Measurements from ENCODE around the gene DAPK2.

The DAPK2 gene

DNA sequence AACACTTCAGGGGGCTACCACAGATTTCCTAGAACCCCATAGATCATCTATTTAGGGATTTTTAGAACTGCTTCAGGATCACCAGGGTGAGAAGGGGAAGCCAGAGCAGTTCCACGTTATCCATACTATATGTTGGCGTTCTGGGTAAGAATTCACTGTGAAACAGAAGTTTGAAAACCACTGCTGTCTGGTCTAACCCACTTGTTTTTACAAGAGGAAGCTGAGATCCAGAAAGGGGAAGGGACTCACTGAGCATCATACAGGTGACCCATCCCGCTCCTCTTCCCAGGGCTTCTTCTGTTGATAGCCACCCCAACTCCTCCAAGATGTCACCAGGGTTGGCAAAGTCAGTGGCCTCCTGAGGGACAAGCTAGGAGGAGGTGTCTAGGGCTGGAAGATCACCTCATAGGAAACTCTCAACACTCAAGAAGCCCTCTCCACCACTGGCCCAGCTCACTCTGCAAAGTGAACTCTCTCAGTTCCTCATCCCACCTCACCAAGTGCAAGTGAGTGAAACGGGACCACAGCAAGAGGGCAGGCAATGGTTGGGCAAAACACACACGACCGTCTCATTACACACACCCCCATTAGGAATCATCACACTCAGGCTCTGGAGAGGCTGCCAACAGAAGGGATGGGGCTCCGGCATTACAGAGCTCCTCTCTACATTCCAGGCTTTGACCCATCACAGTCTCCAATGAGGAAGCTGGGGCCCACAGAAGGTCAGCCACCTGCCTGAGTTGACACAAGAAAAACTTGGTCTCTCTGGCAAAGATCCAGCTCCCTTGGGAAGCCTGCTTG is 1.8 kb downstream of the DAPK2 start:
- no peak for TF ChIP-seq GATA2 (IDR thresholded peaks at IDR 0.05; ENCODE audit: low read depth, low read length)
- TF ChIP-seq GATA3 (IDR thresholded peaks at IDR 0.05; ENCODE audit: low read depth, low read length): no peak

DNA sequence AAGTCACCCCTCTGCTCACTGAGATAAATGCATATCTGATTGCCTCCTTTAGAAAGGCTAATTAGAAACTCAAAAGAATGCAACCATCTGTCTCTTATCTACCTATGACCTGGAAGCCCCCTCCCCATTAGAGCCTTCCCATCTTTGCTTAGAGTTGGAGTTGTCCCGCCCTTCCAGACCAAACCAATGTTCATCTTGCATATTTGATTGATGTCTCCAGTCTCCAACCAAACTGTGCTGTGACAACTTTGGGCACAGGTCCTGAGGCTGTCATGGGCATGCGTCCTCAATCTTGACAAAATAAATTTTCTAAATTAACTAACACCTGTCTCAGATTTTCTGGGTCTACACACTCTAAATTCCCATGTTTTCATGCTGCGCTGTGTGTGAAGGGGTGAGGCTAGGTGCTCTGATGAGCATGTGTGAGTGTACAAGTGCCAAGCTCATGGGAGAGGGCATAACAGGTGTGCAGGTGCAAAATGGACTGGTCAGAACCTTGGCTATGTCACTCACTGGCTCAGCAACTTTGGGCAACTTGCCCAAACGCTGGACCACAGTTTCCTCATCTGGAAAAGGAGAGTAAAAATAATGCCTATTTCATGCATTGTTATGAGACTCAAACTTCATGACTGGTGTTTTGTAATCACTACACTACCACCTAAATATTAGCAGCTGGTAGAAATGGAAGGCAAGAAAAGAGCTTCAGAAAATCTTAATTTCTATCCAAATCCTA is 7.2 kb downstream of the DAPK2 start:
- TF ChIP-seq GATA2 (IDR thresholded peaks at IDR 0.05; ENCODE audit: low read depth, low read length) (no peak), GATA3 (IDR thresholded peaks at IDR 0.05; ENCODE audit: low read depth, low read length) (no peak)

DNA sequence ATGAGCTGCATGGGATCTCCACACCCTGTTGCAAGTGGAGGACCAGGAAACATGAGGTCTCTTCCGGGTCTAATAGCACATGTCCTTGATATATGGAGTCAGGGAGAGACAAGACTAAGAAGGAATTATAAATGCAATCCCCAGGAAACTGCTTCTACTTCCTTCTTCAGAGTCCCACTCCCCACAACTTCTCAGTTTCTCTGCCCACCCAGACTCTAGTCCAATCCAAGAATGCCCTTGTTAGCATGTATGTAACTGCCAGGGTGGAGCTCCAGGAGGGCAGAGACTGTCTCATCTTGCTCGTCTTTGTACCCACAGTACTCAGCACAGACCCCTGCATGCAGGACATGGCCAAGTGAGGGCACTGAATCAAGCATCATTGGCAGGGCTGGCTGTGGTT is 8.3 kb downstream of the DAPK2 start:
- no peak for TF ChIP-seq GATA3 (IDR thresholded peaks at IDR 0.05; ENCODE audit: low read depth, low read length)
- no peak for TF ChIP-seq GATA2 (IDR thresholded peaks at IDR 0.05; ENCODE audit: low read depth, low read length)

DNA sequence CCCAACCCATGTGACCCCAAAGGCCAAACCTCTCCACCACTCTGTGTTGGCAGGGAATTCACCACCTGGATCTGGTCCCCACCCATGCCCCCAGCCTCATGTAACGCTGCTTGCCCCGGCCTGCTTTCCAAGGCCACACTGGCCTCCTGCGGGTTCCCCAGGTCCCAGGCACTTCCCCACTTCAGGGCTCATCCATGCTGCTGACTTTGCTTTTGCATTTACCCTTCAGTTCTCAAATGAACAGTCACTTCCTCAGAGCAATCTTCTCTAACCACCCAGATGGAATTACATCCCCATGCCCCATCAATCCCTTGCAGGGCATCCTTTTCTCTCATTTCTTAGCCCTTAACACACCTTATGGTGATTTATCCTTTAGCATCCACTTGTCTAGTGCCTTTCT is 9.2 kb downstream of the DAPK2 start:
- no peak for TF ChIP-seq GATA2 (IDR thresholded peaks at IDR 0.05; ENCODE audit: low read depth, low read length)
- TF ChIP-seq GATA3 (IDR thresholded peaks at IDR 0.05; ENCODE audit: low read depth, low read length): no peak

DNA sequence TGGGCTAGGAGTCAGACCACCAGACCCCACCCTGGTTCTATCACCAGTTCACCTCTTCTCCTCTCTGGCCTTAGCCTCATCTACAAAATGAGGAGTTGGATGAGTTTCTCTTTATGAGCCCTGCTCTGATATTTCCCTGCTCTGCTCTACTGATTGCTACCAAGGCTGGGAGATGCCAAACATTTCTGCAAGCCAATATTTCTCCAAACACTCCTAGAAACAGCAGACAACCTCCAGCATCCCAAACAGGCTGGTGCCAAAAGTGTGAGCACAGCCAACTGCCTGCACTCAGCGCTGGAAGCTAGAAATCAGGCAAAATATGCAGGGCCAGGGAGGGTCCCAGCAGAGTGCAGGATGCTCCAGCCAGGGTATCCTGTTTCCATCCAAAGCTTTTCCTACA is 10.8 kb downstream of the DAPK2 start:
- no peak for TF ChIP-seq GATA2 (IDR thresholded peaks at IDR 0.05; ENCODE audit: low read depth, low read length)
- TF ChIP-seq GATA3 (IDR thresholded peaks at IDR 0.05; ENCODE audit: low read depth, low read length): no peak

DNA sequence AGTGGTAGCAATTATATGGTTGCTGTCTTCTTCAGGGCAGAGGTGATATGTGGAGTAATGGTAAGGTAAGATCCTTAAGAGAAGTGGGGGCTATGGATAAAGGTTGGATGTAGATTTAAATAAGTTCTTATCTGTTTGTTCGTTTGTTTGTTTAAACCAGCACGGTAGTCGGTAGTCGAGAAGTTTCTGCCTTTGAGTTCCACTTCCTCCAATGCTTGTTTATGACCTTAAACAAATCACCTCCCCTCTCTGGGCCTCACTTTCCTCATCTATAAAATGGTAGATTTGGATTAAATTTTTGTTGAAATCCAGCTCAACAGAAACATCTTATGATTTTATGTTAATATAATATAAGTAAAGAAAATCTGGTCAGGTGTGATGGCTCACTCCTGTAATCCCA is 11.8 kb downstream of the DAPK2 start:
- TF ChIP-seq GATA3 (IDR thresholded peaks at IDR 0.05; ENCODE audit: low read depth, low read length) (no peak), GATA2 (IDR thresholded peaks at IDR 0.05; ENCODE audit: low read depth, low read length) (no peak)

- TF ChIP-seq GATA2 (IDR thresholded peaks at IDR 0.05; ENCODE audit: low read depth, low read length) (no peak), GATA3 (IDR thresholded peaks at IDR 0.05; ENCODE audit: low read depth, low read length) (no peak)
Observed at GRCh38 chr15:64032329-64032728, 14.0 kb downstream of the DAPK2 start.

DNA sequence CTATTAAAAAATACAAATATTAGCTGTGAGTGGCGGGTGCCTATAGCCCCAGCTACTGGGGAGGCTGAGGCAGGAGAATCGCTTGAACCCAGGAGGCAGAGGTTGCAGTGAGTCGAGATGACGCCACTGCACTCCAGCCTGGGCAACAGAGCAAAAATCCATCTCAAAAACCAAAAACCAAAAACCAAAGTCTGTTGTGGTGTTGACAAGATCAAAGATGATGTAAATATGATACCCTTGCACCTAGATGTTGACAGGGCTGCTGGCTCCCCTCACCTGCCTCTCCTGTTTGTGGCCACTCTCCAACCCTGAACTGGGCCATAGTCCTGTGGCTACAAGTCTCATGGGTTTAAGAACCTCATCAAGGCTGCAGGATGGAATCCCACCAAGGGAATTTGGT is 16.2 kb downstream of the DAPK2 start:
- no peak for TF ChIP-seq GATA2 (IDR thresholded peaks at IDR 0.05; ENCODE audit: low read depth, low read length)
- no peak for TF ChIP-seq GATA3 (IDR thresholded peaks at IDR 0.05; ENCODE audit: low read depth, low read length)

DNA sequence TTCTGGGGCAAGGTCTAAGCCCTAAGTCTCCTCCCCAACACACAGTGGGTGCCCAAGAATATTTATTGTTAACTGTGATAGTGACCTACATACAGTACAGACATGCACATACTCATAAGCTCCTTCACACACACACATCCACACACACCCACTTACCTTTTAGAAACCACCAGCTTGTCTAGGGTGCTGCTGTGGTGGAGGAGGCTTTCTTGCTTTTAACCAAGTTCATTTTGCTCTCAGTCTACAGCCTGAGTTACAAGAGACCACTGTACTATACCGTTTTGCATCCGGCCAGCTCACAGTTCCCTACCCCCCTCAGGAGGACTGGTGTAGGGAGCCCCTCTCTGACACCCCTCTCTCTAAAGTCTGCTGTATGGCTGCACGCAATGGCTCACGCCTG is 16.7 kb downstream of the DAPK2 start:
- TF ChIP-seq GATA3 (IDR thresholded peaks at IDR 0.05; ENCODE audit: low read depth, low read length) (no peak), GATA2 (IDR thresholded peaks at IDR 0.05; ENCODE audit: low read depth, low read length) (no peak)

DNA sequence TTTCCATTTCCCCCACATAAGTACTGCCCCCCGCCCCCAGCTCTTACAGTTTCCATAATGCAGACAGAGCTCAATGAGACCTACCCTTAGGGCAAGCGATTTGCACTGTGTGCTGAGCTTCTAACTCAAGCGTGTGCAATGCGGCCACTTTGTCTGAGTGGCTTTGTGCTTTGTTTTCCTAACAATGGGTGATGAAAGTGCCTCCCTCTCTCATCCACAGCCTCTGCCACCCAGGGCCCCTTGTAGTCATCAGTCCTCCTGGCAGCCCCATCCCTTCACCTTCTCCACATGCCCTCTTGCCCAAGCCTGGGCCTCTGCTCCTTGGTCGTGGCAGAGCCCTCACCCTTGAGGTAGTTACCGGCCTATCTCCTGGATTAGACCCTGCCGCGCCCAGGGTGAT is 17.2 kb downstream of the DAPK2 start:
- TF ChIP-seq GATA2 (IDR thresholded peaks at IDR 0.05; ENCODE audit: low read depth, low read length) (no peak), GATA3 (IDR thresholded peaks at IDR 0.05; ENCODE audit: low read depth, low read length) (no peak)

DNA sequence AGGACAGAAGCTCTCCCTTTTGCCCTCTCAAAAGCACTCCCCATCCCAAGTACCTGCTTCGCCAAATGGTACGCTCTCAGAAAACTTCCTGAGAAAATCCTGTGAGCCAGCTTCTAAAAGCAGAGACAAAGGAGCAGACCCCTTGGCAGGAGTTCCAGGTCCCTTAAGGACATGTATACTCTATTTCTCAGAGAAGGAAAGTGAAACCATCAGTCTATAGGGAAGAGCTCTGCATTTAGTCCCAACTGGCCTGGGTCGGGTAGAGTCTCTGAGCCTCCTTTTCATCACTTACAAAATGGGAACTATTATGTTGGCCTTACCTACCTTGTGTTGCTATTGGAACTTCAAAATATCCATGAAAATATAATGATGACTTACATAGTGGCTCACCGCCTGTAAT is 19.7 kb downstream of the DAPK2 start:
- TF ChIP-seq GATA3 (IDR thresholded peaks at IDR 0.05; ENCODE audit: low read depth, low read length) (no peak), GATA2 (IDR thresholded peaks at IDR 0.05; ENCODE audit: low read depth, low read length) (no peak)

GRCh38 chr15:64024172-64025050 is 21.9 kb downstream of the DAPK2 start:
- TF ChIP-seq GATA2 (IDR thresholded peaks at IDR 0.05; ENCODE audit: low read depth, low read length) (no peak), GATA3 (IDR thresholded peaks at IDR 0.05; ENCODE audit: low read depth, low read length) (no peak)

DNA sequence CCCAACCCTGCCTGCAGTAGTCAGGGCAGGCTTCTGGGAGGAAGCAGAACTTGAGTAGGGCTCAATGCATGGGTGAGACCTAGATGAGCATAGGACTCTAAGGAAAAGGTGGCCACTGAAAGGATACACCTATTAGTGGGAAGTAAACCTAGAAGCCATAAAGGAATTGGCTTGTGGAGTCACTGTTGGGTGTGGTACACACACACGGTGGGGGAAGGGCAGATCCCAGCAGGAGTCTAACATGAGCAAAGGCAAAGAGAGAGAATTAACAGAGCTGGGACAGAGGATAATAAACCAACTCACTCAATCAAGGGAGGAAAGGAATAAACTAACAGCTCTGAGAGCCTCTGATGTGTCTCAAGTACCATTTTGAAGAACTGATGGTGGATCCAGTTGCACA is 23.1 kb downstream of the DAPK2 start:
- TF ChIP-seq GATA3 (IDR thresholded peaks at IDR 0.05; ENCODE audit: low read depth, low read length) (no peak), GATA2 (IDR thresholded peaks at IDR 0.05; ENCODE audit: low read depth, low read length) (no peak)

- TF ChIP-seq GATA2 (IDR thresholded peaks at IDR 0.05; ENCODE audit: low read depth, low read length) (no peak), GATA3 (IDR thresholded peaks at IDR 0.05; ENCODE audit: low read depth, low read length) (no peak)
Observed at GRCh38 chr15:64022571-64022970, 23.7 kb downstream of the DAPK2 start.

Measured in SH-SY5Y (cell line).